ENCODE measurements around the gene NKIRAS2.

The NKIRAS2 gene

GRCh38 chr17:42058063-42058462, 38.2 kb downstream of the NKIRAS2 start:
- no peak for DNase-seq

DNA sequence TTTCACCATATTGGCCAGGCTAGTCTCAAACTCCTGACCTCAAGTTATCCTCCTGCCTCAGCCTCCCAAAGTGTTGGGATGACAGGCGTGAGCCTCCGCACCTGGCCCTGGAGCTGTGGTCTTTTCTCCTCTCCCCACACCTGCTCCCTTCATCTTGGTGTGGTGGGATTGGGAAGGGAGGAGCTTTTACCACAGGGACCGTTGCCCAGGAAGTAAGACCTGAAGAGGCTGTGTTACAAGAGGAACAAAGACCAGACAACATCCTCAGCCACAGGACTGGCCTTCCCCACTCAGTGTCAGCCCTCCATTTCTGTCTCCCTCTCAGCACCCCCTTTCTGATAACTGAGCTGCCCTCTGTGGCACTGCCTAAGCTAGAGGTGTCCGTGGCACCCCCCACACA, 39.9 kb downstream of the NKIRAS2 start:
- no peak for DNase-seq

DNA sequence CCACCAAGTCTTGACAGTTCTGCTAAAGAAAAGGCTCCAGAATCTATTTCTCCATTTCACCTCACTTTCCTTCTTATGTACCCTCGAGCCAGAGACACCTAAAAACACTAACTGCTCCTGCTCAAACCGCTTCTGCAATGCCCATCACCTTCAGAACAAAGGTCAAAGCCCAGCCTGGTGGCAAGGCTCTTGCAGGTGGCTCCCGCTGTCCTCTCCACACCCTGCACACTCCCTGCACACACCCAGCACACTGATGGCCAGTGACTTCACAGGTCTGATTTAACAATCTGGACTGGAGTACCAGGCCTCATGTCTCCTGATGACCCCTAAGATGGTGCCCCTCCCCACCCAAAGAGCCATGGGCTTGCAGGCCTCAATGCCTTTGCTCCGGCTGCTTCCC, 40.3 kb downstream of the NKIRAS2 start:
- no peak for DNase-seq

DNA sequence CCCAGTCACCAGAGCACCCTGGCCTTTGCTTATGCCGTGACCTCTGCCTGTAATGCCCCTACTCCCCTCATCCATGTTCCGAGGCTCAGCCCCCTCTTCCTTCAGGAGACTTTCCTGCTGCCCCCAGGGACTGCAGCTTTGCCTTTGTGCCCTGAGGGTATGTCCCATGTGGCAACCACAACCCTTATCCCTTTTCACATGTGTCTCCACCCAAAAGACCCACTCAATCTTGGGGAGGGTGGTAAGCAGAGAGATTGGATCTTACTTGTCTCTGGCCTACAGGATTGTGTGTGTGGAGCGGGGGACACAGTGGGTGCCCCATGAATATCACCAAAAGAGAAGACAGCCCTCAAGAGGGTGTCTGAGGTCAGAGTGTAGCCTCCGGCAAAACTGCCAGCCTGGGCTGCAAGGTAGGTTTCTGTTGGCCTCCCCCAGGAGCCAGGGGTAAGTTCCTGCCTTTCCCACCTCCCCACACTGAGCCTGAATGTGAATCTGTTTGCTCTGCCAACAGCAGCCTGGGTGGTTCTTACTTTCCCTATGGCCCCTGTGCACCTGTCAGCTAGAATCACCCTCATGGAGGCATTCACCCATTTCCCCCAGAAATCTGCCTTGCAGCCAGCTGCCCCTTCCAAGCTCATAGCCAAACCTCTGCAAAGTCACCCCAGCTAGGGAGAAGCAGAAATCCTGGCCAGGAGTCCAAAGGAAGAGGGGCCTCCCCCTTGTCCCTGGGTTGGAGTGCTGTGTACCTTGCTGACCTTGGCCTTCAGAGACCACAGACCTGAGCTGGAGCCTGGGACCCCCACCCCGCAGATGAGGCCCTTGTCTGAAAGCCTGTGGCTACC, 42.0 kb downstream of the NKIRAS2 start:
- no peak for DNase-seq

- no peak for DNase-seq
These were observed 42.8 kb downstream of the NKIRAS2 start for GRCh38 chr17:42062681-42063080.

DNA sequence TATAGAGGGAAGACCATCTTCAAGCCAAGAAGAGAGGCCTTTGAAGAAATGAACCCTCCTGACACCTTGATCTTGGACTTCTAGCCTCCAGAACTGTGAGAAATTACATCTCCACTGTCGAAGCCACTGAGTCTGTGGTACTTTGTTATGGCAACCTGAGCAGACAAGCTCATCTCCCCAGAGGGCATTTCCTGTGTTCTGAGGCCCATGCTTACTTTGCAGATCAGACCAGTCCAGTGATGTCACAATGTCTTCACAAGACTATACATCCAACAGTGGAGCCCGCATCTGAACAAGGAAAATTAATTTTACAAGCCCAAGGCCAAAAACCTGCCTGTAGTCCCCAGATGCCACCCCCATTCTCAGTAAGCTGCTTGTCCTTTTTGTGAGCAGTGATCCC, 45.3 kb downstream of the NKIRAS2 start:
- DNase-seq: no peak

DNA sequence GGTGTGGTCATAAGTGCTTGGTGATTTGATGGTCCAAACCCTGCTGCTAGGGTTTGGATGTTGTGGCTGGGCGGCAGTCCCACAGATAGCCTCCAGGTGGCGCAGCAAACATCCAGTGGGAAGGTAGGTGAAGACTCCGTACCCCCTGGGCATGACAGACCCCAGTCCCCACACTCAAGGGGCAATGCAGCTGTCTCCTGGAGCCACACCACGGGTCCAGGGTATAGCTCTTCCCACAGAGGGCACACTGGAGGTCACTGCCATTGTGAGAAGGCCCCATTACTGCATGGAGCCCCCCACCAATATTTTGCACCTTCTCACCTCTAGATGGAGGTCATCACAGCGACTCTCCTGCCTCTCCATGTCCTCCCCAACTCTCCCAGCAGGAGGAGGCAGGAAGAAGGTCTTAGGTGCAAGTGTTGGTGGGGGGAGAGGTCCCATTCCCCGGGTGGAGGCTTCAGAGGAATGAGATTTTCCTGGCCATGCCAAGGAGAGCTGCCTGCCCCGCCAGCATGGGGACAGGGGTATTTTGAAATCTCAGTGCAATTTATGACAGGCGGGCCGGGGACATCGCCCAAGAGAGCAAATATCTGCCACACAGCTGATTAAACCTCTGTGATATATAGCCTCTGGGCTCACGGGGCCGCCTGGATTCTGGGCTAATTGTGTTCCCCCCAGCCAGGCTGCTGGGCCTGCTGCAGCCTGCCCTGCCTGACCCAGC, 47.6 kb downstream of the NKIRAS2 start:
- DNase-seq: no peak

- no peak for DNase-seq
These were observed 49.1 kb downstream of the NKIRAS2 start for GRCh38 chr17:42068979-42069378.

DNA sequence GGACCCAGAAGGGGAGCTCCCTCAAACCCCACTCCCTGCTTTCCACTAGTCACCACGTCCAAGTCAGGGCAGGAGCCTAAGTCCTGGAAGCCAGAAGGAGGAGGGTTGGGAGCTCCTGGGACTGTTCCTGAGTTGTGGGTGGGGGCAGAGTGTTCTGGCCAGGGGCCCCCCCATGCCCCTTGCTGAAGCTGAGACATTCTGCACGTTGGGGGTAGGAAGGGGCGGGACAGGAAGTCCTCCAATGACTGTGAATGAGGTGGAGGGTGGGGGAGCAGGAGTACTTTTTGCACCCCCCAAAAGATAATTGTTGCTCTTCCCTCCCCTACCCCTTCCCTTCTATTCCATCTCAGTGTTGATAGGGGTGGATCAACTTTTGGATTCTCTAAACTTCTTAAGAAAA, 51.9 kb downstream of the NKIRAS2 start:
- DNase-seq: no peak

- no peak for DNase-seq
These were observed 52.7 kb downstream of the NKIRAS2 start for GRCh38 chr17:42072323-42073187.

Measured in GDM1 (cell line).